Endothelial cell of umbilical vein (primary cell): Measurements from ENCODE around the gene ZNF891. TPM values are rescaled to one million over a fixed set of nuclear protein-coding genes. Genes with fewer than 3 reads are reported as not detected.

Experiments
- BruUV-seq: library from RNA; stranded (reverse); fragments of 400-500 nt; replicated peaks from 2 replicates; lab custom pipeline; 2021; lab: Mats Ljungman, UMichigan
- CTCF ChIA-PET: fragments of 300-600, 350-600 bp; sonication (Branson Sonifier 250); formaldehyde crosslinking; loops from one replicate; lab custom pipeline; 2021; ENCODE audit warnings: antibody characterized with exemption, inconsistent platforms; lab: Charles Lee
- POLR2A ChIA-PET: fragments of 300-600, 350-600 bp; sonication (Branson Sonifier 250); formaldehyde crosslinking; loops from one replicate; lab custom pipeline; 2021; ENCODE audit warnings: antibody characterized with exemption, inconsistent platforms; lab: Charles Lee
- DNase-seq: peaks from one replicate; pipeline ENCODE4 v3.0.0-alpha.2; 2011; ENCODE audit warnings: low read depth, low spot score
- FAIRE-seq: peaks from 2 replicates; lab custom pipeline; 2011; peaks lifted over from hg19 to GRCh38; lab: Jason Lieb, UNC
- H2AFZ ChIP-seq: 2 replicates; pipeline ENCODE4 v1.6.0; 2012; ENCODE audit warnings: low read depth, low read length, control low read depth, inconsistent platforms
- H3K27ac ChIP-seq: 2 replicates; pipeline ENCODE4 v1.5.1; 2011; ENCODE audit warnings: low read depth, mild to moderate bottlenecking, control low read depth, low read length, moderate library complexity; ENCODE audit not compliant: insufficient read depth
- H3K27me3 ChIP-seq, 2 experiments: 2 replicates each; pipeline versions ENCODE4 v1.6.0 to v1.6.1; 2011; ENCODE audit warnings: low read length in 2 of 2, mixed read lengths in 1 of 2; ENCODE audit not compliant: control insufficient read depth in 2 of 2, insufficient read depth in 2 of 2
- H3K36me3 ChIP-seq, 2 experiments: 2 replicates in 1 of 2; 3 replicates in 1 of 2; pipeline ENCODE4 v1.5.1; 2011; ENCODE audit warnings: low read length in 2 of 2, mild to moderate bottlenecking in 1 of 2, moderate library complexity in 1 of 2; ENCODE audit not compliant: control insufficient read depth in 2 of 2, insufficient read depth in 2 of 2; ENCODE audit errors: extremely low read depth in 1 of 2
- H3K4me1 ChIP-seq: 3 replicates; pipeline ENCODE4 v1.5.1; 2011; ENCODE audit warnings: mild to moderate bottlenecking, low read length; ENCODE audit not compliant: control insufficient read depth, insufficient read depth; ENCODE audit errors: extremely low read depth
- H3K4me2 ChIP-seq: 2 replicates; pipeline ENCODE4 v1.6.1; 2011; ENCODE audit warnings: low read length, control low read depth, mixed read lengths; ENCODE audit not compliant: insufficient read depth
- H3K4me3 ChIP-seq, 3 experiments: fragments of 200-600 bp in 1 of 3; sonication (generic), shearing (Covaris generic) in 1 of 3; replicated peaks in 1 of 3; 2 replicates each; pipeline ENCODE4 v1.5.1; 2011 to 2016; ENCODE audit warnings: control low read depth in 3 of 3, low read length in 3 of 3, mild to moderate bottlenecking in 2 of 3, inconsistent platforms in 1 of 3, low read depth in 1 of 3, moderate library complexity in 1 of 3; ENCODE audit not compliant: insufficient read depth in 1 of 3
- H3K79me2 ChIP-seq: 2 replicates; pipeline ENCODE4 v1.6.0; 2012; ENCODE audit warnings: low read length, inconsistent platforms; ENCODE audit not compliant: control insufficient read depth, insufficient read depth
- H3K9ac ChIP-seq: replicated peaks from 2 replicates; pipeline ENCODE3; 2011; ENCODE audit warnings: low read length, control low read depth; ENCODE audit not compliant: insufficient read depth; ENCODE audit errors: extremely low read depth
- H3K9me1 ChIP-seq: replicated peaks from 3 replicates; pipeline ENCODE4 v1.6.0; 2011; ENCODE audit warnings: mild to moderate bottlenecking, low read length; ENCODE audit not compliant: control insufficient read depth, insufficient read depth; ENCODE audit errors: extremely low read depth
- H3K9me3 ChIP-seq: replicated peaks from 2 replicates; pipeline ENCODE4 v1.5.1; 2012; ENCODE audit warnings: low read length, inconsistent platforms; ENCODE audit not compliant: control insufficient read depth, insufficient read depth
- H4K20me1 ChIP-seq: replicated peaks from 2 replicates; pipeline ENCODE3; 2011; ENCODE audit warnings: mild to moderate bottlenecking, low read length; ENCODE audit not compliant: control insufficient read depth, insufficient read depth; ENCODE audit errors: extremely low read depth
- CTCF ChIP-seq, 2 donors: IDR thresholded peaks; 1 replicate in 1 of 2; 2 replicates in 1 of 2; pipeline ENCODE4 v1.5.1; 2011; ENCODE audit warnings: low read length in 2 of 2, mild to moderate bottlenecking in 2 of 2, moderate library complexity in 2 of 2, control low read depth in 1 of 2, inconsistent platforms in 1 of 2, low read depth in 1 of 2; ENCODE audit not compliant: insufficient read depth in 1 of 2; ENCODE audit errors: extremely low read depth in 1 of 2
- EZH2 ChIP-seq: IDR thresholded peaks from 2 replicates; pipeline ENCODE4 v1.6.1; 2012; ENCODE audit warnings: borderline replicate concordance, low read depth, mild to moderate bottlenecking, moderate library complexity, low read length, inconsistent platforms; ENCODE audit not compliant: severe bottlenecking
- FOS ChIP-seq: IDR thresholded peaks from 2 replicates; pipeline ENCODE4 v1.6.1; 2011; ENCODE audit warnings: mild to moderate bottlenecking, low read length, moderate library complexity, borderline replicate concordance; ENCODE audit not compliant: insufficient read depth
- GATA2 ChIP-seq: IDR thresholded peaks from 2 replicates; pipeline ENCODE4 v1.7.0; 2011; ENCODE audit warnings: low read depth, mild to moderate bottlenecking, moderate library complexity, mixed read lengths, low read length; ENCODE audit not compliant: insufficient read length, insufficient read depth
- JUN ChIP-seq: IDR thresholded peaks from 2 replicates; pipeline ENCODE4 v1.6.1; 2011; ENCODE audit warnings: borderline replicate concordance, low read depth; ENCODE audit not compliant: insufficient read length, insufficient read depth
- MAX ChIP-seq: IDR thresholded peaks from 2 replicates; pipeline ENCODE4 v1.6.1; 2011; ENCODE audit not compliant: insufficient read depth, insufficient read length
- MYC ChIP-seq: IDR thresholded peaks from one replicate; pipeline ENCODE4 v1.6.1; 2011; ENCODE audit warnings: mild to moderate bottlenecking, low read depth, low read length
- POLR2A ChIP-seq: IDR thresholded peaks from 2 replicates; pipeline ENCODE4 v1.6.1; 2012; ENCODE audit warnings: low read depth, mild to moderate bottlenecking, control low read depth, low read length
- POLR2AphosphoS5 ChIP-seq: IDR thresholded peaks from 2 replicates; pipeline ENCODE4 v1.6.1; 2012; ENCODE audit warnings: low read depth, mild to moderate bottlenecking, control low read depth, low read length, moderate library complexity; ENCODE audit not compliant: insufficient read depth
- dilution Hi-C: fragments of 300-500 bp; cut with MboI; formaldehyde crosslinking; loops from one replicate; pipeline ENCODE4 v1.15.0; 2019; ENCODE audit warnings: low sequenced_read_pairs; ENCODE audit not compliant: extremely low pct_ligation_motif_present
- intact Hi-C: fragments of 100-400 bp; cut with micrococcal nuclease; formaldehyde crosslinking; loops from one replicate; pipeline ENCODE4 v1.10.0; 2022
- polyA plus RNA-seq, 4 experiments: library from polyadenylated mRNA; depleted of rRNA in 3 of 4; stranded (reverse) in 3 of 4; unstranded in 1 of 4; fragments of >200 nt; gene quantifications; 2 replicates each; pipeline versions ENCODE4 v1.2.1 to v1.2.3, GENCODE V29; 2011 to 2012; ENCODE audit warnings: missing spikeins in 1 of 4
- total RNA-seq: library from RNA; stranded (reverse); gene quantifications from 2 replicates; pipeline ENCODE4 v1.2.3, GENCODE V29; 2021

The ZNF891 gene
- total and polyA plus RNA-seq, 2 donors (not counting 3 experiments of a cell fraction or from before 2014, with no cell fraction given) = 0.32 to 1.5 TPM

DNA sequence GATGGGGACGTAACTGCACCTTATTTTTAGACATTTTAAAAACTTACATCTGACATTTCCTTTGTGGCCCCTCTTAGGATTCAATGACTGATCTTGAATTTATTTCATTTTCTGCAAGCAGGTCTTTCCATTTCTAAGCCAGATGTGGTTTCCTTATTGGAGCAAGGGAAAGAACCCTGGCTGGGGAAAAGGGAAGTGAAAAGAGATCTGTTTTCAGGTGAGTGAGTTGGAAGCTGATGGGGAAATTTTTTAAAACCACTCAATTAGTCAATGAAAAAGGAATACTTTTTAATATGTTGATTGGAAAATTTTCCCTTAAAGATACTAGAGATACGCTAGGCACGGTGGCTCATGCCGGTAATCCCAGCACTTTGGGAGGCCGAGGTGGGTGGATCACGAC lies 46.7 kb downstream of the ZNF891 start:
- Histone ChIP-seq H4K20me1 (no peaks in the 10 kb centered on the region), H3K27me3 (no peaks in the 10 kb centered on the region), H3K9me1 (no peaks in the 10 kb centered on the region), H3K9me3 (no peaks in the 10 kb centered on the region), H2AFZ (no peak overlapping the region), H3K4me2 (no peak overlapping the region), H3K79me2 (peaks cover 11% of the 10 kb centered on the region), H3K4me3 (no peak overlapping the region), H3K27ac (no peak overlapping the region), H3K36me3 (peaks cover 4 to 12% of the 10 kb centered on the region in 2 experiments), H3K4me1 (peaks cover 6% of the 10 kb centered on the region), H3K9ac (no peak overlapping the region)
- ChIA-PET CTCF (no interaction called here), POLR2A (no interaction called here)
- FAIRE-seq = no peak
- intact Hi-C loops = loop anchor here (5.0 kb wide), 1 partner anchor 181 kb away; no protein-coding TSS in a partner anchor
- BruUV-seq = no TSS peak
- TF ChIP-seq MYC = no peak
- TF ChIP-seq POLR2AphosphoS5 = no peak
- no peak for TF ChIP-seq MAX
- no peak for TF ChIP-seq JUN
- TF ChIP-seq GATA2 = no peak
- no peak for TF ChIP-seq POLR2A
- TF ChIP-seq FOS = no peak
- no peak for TF ChIP-seq EZH2
- no peak for TF ChIP-seq CTCF (IDR thresholded peaks at IDR 0.05; ENCODE audit: extremely low read depth in 1 of 2, insufficient read depth in 1 of 2, low read depth in 1 of 2, low read length in 2 of 2)
- no peak for DNase-seq
- dilution Hi-C loops = no loop called here
